HAP-1 (cell line): ENCODE measurements around the gene SCN4A.

ENCODE experiments used
- DNase-seq, 2 experiments: peaks; one replicate each; pipeline ENCODE4 v3.0.0-alpha.2; 2016 to 2020; ENCODE audit warnings: low spot score in 2 of 2
- H3K27me3 ChIP-seq: fragments of 250-450 bp; sonication (Bioruptor Pico); 2 replicates; pipeline ENCODE4 v1.5.1; 2020; ENCODE audit warnings: low read depth, mild to moderate bottlenecking, moderate library complexity
- H3K36me3 ChIP-seq: fragments of 250-450 bp; sonication (Bioruptor Pico); replicated peaks from 2 replicates; pipeline ENCODE4 v1.5.1; 2020; ENCODE audit warnings: mild to moderate bottlenecking
- H3K4me1 ChIP-seq: fragments of 250-450 bp; sonication (Bioruptor Pico); 2 replicates; pipeline ENCODE4 v1.5.1; 2020; ENCODE audit warnings: mild to moderate bottlenecking
- H3K4me3 ChIP-seq: fragments of 250-450 bp; sonication (Bioruptor Pico); 2 replicates; pipeline ENCODE4 v1.5.1; 2020; ENCODE audit warnings: mild to moderate bottlenecking, moderate library complexity
- H3K9me3 ChIP-seq: fragments of 250-450 bp; sonication (Bioruptor Pico); 2 replicates; pipeline ENCODE4 v1.5.1; 2020; ENCODE audit warnings: mild to moderate bottlenecking, moderate library complexity
- in situ Hi-C: fragments of 300-500 bp; cut with MboI; formaldehyde crosslinking; loops from 3 replicates; pipeline ENCODE4 v1.14.3; 2020; ENCODE audit warnings: low sequenced_read_pairs, inconsistent platforms, mixed read lengths

The SCN4A gene

GRCh38 chr17:63967953-63968352 is 4.8 kb downstream of the SCN4A start:
- Histone ChIP-seq H3K36me3 (no peaks in the 10 kb centered on the region), H3K4me1 (no peaks in the 10 kb centered on the region), H3K27me3 (no peaks in the 10 kb centered on the region), H3K9me3 (no peaks in the 10 kb centered on the region), H3K4me3 (no peak overlapping the region)
- DNase-seq = no peak
- in situ Hi-C loops = no loop called here

- Histone ChIP-seq H3K36me3 (no peaks in the 10 kb centered on the region), H3K4me3 (no peak overlapping the region), H3K4me1 (no peaks in the 10 kb centered on the region), H3K9me3 (no peaks in the 10 kb centered on the region), H3K27me3 (no peaks in the 10 kb centered on the region)
- in situ Hi-C loops = no loop called here
- DNase-seq = no peak
Measured at GRCh38 chr17:63966646-63967264, 6.0 kb downstream of the SCN4A start.

GRCh38 chr17:63963123-63963522 is 9.6 kb downstream of the SCN4A start:
- in situ Hi-C loops = no loop called here
- Histone ChIP-seq H3K4me1 (no peaks in the 10 kb centered on the region), H3K27me3 (no peaks in the 10 kb centered on the region), H3K9me3 (no peaks in the 10 kb centered on the region), H3K36me3 (no peaks in the 10 kb centered on the region), H3K4me3 (no peak overlapping the region)
- no peak for DNase-seq

GRCh38 chr17:63962298-63962744 is 10.4 kb downstream of the SCN4A start:
- no peak for DNase-seq
- Histone ChIP-seq H3K9me3 (no peaks in the 10 kb centered on the region), H3K27me3 (no peaks in the 10 kb centered on the region), H3K4me1 (no peaks in the 10 kb centered on the region), H3K36me3 (no peaks in the 10 kb centered on the region), H3K4me3 (no peak overlapping the region)
- in situ Hi-C loops = no loop called here

GRCh38 chr17:63961355-63962212 is 11.1 kb downstream of the SCN4A start:
- no peaks in the 10 kb centered on the region for H3K27me3 ChIP-seq
- H3K9me3 ChIP-seq = no peaks in the 10 kb centered on the region
- no peaks in the 10 kb centered on the region for H3K4me1 ChIP-seq
- H3K36me3 ChIP-seq = no peaks in the 10 kb centered on the region
- no peak overlapping the region for H3K4me3 ChIP-seq
- peak; percentile 4 to 82 for DNase-seq
- in situ Hi-C loops = no loop called here

GRCh38 chr17:63960430-63960829 is 12.3 kb downstream of the SCN4A start:
- no peaks in the 10 kb centered on the region for H3K27me3 ChIP-seq
- no peak for DNase-seq
- no peaks in the 10 kb centered on the region for H3K36me3 ChIP-seq
- in situ Hi-C loops = no loop called here
- no peak overlapping the region for H3K4me3 ChIP-seq
- no peaks in the 10 kb centered on the region for H3K9me3 ChIP-seq
- no peaks in the 10 kb centered on the region for H3K4me1 ChIP-seq

- H3K4me1 ChIP-seq = no peaks in the 10 kb centered on the region
- no peak for DNase-seq
- in situ Hi-C loops = no loop called here
- H3K36me3 ChIP-seq = no peaks in the 10 kb centered on the region
- no peak overlapping the region for H3K4me3 ChIP-seq
- no peaks in the 10 kb centered on the region for H3K27me3 ChIP-seq
- no peaks in the 10 kb centered on the region for H3K9me3 ChIP-seq
Measured at GRCh38 chr17:63960006-63960405, 12.7 kb downstream of the SCN4A start.

GRCh38 chr17:63956296-63956920 is 16.3 kb downstream of the SCN4A start:
- H3K36me3 ChIP-seq = no peaks in the 10 kb centered on the region
- no peaks in the 10 kb centered on the region for H3K9me3 ChIP-seq
- DNase-seq = no peak
- in situ Hi-C loops = no loop called here
- H3K4me3 ChIP-seq = no peak overlapping the region
- H3K27me3 ChIP-seq = 0 out of 2 replicates have a peak, but pooled peaks cover 3% of the 10 kb centered on the region
- no peaks in the 10 kb centered on the region for H3K4me1 ChIP-seq

GRCh38 chr17:63955791-63956190 is 16.9 kb downstream of the SCN4A start:
- DNase-seq = no peak
- H3K36me3 ChIP-seq = no peaks in the 10 kb centered on the region
- H3K27me3 ChIP-seq = 0 out of 2 replicates have a peak, but pooled peaks cover 3% of the 10 kb centered on the region
- H3K9me3 ChIP-seq = no peaks in the 10 kb centered on the region
- no peak overlapping the region for H3K4me3 ChIP-seq
- in situ Hi-C loops = no loop called here
- no peaks in the 10 kb centered on the region for H3K4me1 ChIP-seq

GRCh38 chr17:63955232-63955631 is 17.5 kb downstream of the SCN4A start:
- in situ Hi-C loops = no loop called here
- DNase-seq = no peak
- H3K27me3 ChIP-seq = 0 out of 2 replicates have a peak, but pooled peaks cover 3% of the 10 kb centered on the region
- no peaks in the 10 kb centered on the region for H3K4me1 ChIP-seq
- H3K36me3 ChIP-seq = no peaks in the 10 kb centered on the region
- no peak overlapping the region for H3K4me3 ChIP-seq
- no peaks in the 10 kb centered on the region for H3K9me3 ChIP-seq

- in situ Hi-C loops = no loop called here
- no peaks in the 10 kb centered on the region for H3K4me1 ChIP-seq
- H3K36me3 ChIP-seq = no peaks in the 10 kb centered on the region
- no peak for DNase-seq
- 0 out of 2 replicates have a peak, but pooled peaks cover 3% of the 10 kb centered on the region for H3K27me3 ChIP-seq
- no peak overlapping the region for H3K4me3 ChIP-seq
- H3K9me3 ChIP-seq = no peaks in the 10 kb centered on the region
Measured at GRCh38 chr17:63954402-63955063, 18.2 kb downstream of the SCN4A start.

GRCh38 chr17:63950940-63951907 is 21.5 kb downstream of the SCN4A start:
- Histone ChIP-seq H3K27me3 (0 out of 2 replicates have a peak, but pooled peaks cover 3% of the 10 kb centered on the region), H3K4me1 (no peaks in the 10 kb centered on the region), H3K4me3 (no peak overlapping the region), H3K9me3 (no peaks in the 10 kb centered on the region), H3K36me3 (no peaks in the 10 kb centered on the region)
- in situ Hi-C loops = no loop called here
- DNase-seq = peak in 1 of 2 experiments; percentile 46
